ENCODE results near the gene AP4E1.

AP4E1 gene

DNA sequence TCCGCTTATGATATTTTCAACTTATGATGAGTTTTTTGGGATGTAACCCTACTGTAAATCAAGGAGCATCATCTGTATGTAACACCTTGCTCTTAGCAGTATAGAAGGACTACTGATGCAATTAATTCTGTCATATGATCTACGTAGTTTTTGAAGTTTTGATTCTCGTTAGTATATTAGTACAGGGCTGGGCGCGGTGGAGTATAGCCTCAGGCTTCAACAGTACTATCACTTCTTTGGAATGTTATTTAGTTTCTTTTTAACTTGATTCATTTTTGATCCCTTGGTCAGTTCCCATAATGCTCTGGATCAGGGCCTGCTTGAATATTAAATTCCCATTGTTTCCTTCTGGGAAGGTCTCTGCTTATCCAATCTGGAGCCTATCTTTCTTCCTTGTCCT lies 23.9 kb upstream of the AP4E1 start:
- Histone ChIP-seq H3K9me3 (ENCODE audit: control insufficient read depth, insufficient read depth, low read depth, low read length) (no peaks in the 10 kb centered on the region), H3K4me1 (ENCODE audit: control insufficient read depth, insufficient read depth, low read length) (no peaks in the 10 kb centered on the region), H3K36me3 (ENCODE audit: control insufficient read depth in 2 of 2, insufficient read depth in 1 of 2, low read length in 2 of 2) (no peaks in the 10 kb centered on the region), H3K27ac (ENCODE audit: extremely low read depth, low read depth, low read length) (no peak overlapping the region), H3K4me3 (ENCODE audit: low read depth, low read length) (no peak overlapping the region)
- no peak for TF ChIP-seq ZNF138 (tag by site-specific recombination; IDR thresholded peaks at IDR 0.05; ENCODE audit: borderline replicate concordance)
- no peak for TF ChIP-seq ZNF211 (tag by site-specific recombination; IDR thresholded peaks at IDR 0.05; ENCODE audit: low read depth)
- TF ChIP-seq ZBTB7A (tag by site-specific recombination; IDR thresholded peaks at IDR 0.05; ENCODE audit: low read depth), result no peak
- TF ChIP-seq ZNF341 (tag by site-specific recombination; IDR thresholded peaks at IDR 0.05; ENCODE audit: low read depth), result no peak
- TF ChIP-seq ZBTB8A (tag by site-specific recombination; IDR thresholded peaks at IDR 0.05), result no peak
- CTCF ChIA-PET, result interaction anchor here (0.7 to 1.0 kb wide), 3 partner anchors 8 to 439 kb away, joined by 3 to 4 read pairs (median 3); no protein-coding TSS in a partner anchor
- POLR2A ChIA-PET, result no interaction called here

DNA sequence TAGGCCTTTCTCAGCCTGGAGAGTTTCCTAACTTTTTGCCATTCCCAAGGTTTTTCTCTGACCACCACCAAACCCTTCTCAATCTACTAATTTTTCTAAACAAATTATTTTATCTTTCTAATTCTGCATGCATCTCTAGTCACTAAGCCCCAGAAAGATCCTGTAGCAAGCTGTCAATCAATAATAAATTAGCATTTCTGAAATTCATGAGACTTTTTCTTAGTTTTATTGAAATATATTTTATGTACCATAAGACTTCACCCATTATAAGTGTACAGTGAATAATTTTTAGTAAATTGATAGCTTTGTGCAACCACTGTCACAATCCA lies 22.4 kb upstream of the AP4E1 start:
- no peaks in the 10 kb centered on the region for H3K9me3 ChIP-seq (ENCODE audit: control insufficient read depth, insufficient read depth, low read depth, low read length)
- POLR2A ChIA-PET, result no interaction called here
- no peaks in the 10 kb centered on the region for H3K36me3 ChIP-seq (ENCODE audit: control insufficient read depth in 2 of 2, insufficient read depth in 1 of 2, low read length in 2 of 2)
- TF ChIP-seq MZF1 (tag by site-specific recombination; IDR thresholded peaks at IDR 0.05; ENCODE audit: borderline replicate concordance) (0 out of 2 replicates have a peak, but pooled peaks have one; percentile 4), ZNF707 (tag by site-specific recombination; IDR thresholded peaks at IDR 0.05) (no peak)
- CTCF ChIA-PET, result interaction anchor here (0.5 to 1.8 kb wide), 16 partner anchors 9 to 1371 kb away, joined by 3 to 8 read pairs (median 3); no protein-coding TSS in a partner anchor
- no peak overlapping the region for H3K27ac ChIP-seq (ENCODE audit: extremely low read depth, low read depth, low read length)
- no peak overlapping the region for H3K4me3 ChIP-seq (ENCODE audit: low read depth, low read length)
- H3K4me1 ChIP-seq (ENCODE audit: control insufficient read depth, insufficient read depth, low read length), result no peaks in the 10 kb centered on the region

DNA sequence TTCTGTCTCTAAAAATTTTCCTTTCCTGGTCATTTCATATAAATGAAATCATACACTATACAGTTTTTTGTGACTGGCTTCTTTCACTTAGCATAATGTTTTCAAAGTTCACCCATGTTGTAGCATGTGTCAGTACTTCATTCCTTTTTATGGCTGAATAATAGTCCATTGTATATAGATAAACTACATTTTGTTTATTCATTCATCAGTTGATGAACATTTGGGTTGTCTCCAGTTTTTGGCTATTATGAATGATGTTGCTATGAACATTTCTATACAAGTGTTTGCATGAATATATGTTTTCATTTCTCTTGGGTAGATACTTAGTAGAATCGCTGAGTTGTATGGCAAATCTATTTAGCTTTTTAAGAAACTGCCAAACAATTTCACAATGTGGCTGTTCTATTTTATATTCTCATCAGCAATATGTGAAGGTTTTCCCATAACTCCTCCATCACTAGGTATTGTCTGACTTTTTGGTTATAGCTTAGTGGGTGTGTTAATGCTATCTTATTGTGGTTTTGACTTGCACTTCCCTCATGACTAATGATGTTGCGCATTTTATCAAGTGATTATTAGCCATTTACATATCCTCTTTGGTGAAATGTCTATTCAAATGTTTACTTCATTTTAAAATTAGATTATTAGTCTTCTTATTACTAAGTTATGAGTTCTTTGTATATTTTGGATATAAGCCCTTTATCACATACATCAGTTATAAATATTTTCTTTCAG lies 21.7 kb upstream of the AP4E1 start:
- H3K27ac ChIP-seq (ENCODE audit: extremely low read depth, low read depth, low read length), result no peak overlapping the region
- CTCF ChIA-PET, result interaction anchor here (0.5 to 1.8 kb wide), 18 partner anchors 9 to 1372 kb away, joined by 3 to 8 read pairs (median 3); no protein-coding TSS in a partner anchor
- H3K9me3 ChIP-seq (ENCODE audit: control insufficient read depth, insufficient read depth, low read depth, low read length), result no peaks in the 10 kb centered on the region

More for the DNA sequence above, 21.7 kb upstream of the AP4E1 start:
- POLR2A ChIA-PET, result no interaction called here
- TF ChIP-seq ZNF274 (IDR thresholded peaks at IDR 0.05; ENCODE audit: low read length) (no peak), ZNF274 (tag by site-specific recombination; IDR thresholded peaks at IDR 0.05; ENCODE audit: borderline replicate concordance) (no peak), ZNF48 (tag by site-specific recombination; IDR thresholded peaks at IDR 0.05) (no peak), MYNN (tag by site-specific recombination; IDR thresholded peaks at IDR 0.05; ENCODE audit: borderline replicate concordance) (no peak), ZNF501 (tag by site-specific recombination; IDR thresholded peaks at IDR 0.05) (no peak), ZNF391 (tag by site-specific recombination; IDR thresholded peaks at IDR 0.05; ENCODE audit: borderline replicate concordance, low read depth) (no peak), ZEB2 (tag by site-specific recombination; IDR thresholded peaks at IDR 0.05) (no peak), ZNF768 (tag by site-specific recombination; IDR thresholded peaks at IDR 0.05) (no peak), ZNF707 (tag by site-specific recombination; IDR thresholded peaks at IDR 0.05) (no peak), TCF7L2 (IDR thresholded peaks at IDR 0.05; ENCODE audit: borderline replicate concordance, low read depth, low read length) (no peak), ZNF23 (tag by site-specific recombination; IDR thresholded peaks at IDR 0.05; ENCODE audit: borderline replicate concordance) (no peak), HOXC10 (CRISPR knock-in tag; IDR thresholded peaks at IDR 0.05) (no peak), KLF1 (tag by site-specific recombination; IDR thresholded peaks at IDR 0.05) (no peak), ZNF202 (tag by site-specific recombination; IDR thresholded peaks at IDR 0.05; ENCODE audit: borderline replicate concordance) (no peak), ZSCAN23 (tag by site-specific recombination; IDR thresholded peaks at IDR 0.05) (no peak), ZNF558 (tag by site-specific recombination; IDR thresholded peaks at IDR 0.05) (no peak)
- TF ChIP-seq, protein P1, sequence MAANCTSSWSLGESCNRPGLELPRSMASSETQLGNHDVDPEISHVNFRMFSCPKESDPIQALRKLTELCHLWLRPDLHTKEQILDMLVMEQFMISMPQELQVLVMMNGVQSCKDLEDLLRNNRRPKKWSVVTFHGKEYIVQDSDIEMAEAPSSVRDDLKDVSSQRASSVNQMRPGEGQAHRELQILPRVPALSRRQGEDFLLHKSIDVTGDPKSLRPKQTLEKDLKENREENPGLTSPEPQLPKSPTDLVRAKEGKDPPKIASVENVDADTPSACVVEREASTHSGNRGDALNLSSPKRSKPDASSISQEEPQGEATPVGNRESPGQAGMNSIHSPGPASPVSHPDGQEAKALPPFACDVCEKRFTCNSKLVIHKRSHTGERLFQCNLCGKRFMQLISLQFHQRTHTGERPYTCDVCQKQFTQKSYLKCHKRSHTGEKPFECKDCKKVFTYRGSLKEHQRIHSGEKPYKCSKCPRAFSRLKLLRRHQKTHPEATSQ (tag by site-specific recombination; IDR thresholded peaks at IDR 0.05), result no peak
- TF ChIP-seq, protein P2, sequence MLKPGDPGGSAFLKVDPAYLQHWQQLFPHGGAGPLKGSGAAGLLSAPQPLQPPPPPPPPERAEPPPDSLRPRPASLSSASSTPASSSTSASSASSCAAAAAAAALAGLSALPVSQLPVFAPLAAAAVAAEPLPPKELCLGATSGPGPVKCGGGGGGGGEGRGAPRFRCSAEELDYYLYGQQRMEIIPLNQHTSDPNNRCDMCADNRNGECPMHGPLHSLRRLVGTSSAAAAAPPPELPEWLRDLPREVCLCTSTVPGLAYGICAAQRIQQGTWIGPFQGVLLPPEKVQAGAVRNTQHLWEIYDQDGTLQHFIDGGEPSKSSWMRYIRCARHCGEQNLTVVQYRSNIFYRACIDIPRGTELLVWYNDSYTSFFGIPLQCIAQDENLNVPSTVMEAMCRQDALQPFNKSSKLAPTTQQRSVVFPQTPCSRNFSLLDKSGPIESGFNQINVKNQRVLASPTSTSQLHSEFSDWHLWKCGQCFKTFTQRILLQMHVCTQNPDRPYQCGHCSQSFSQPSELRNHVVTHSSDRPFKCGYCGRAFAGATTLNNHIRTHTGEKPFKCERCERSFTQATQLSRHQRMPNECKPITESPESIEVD (tag by site-specific recombination; IDR thresholded peaks at IDR 0.05), result no peak
- no peak overlapping the region for H3K4me3 ChIP-seq (ENCODE audit: low read depth, low read length)
- no peaks in the 10 kb centered on the region for H3K36me3 ChIP-seq (ENCODE audit: control insufficient read depth in 2 of 2, insufficient read depth in 1 of 2, low read length in 2 of 2)
- no peaks in the 10 kb centered on the region for H3K4me1 ChIP-seq (ENCODE audit: control insufficient read depth, insufficient read depth, low read length)
